Liver (tissue), 9 donors: Measurements from ENCODE around the gene HTR1B. TPM values are rescaled to one million over a fixed set of nuclear protein-coding genes. Genes with fewer than 3 reads are reported as not detected.

Experiments
- DNase-seq: peaks from one replicate; pipeline ENCODE4 v3.0.0-alpha.2; 2017; ENCODE audit warnings: low spot score
- H3K27ac ChIP-seq, 2 donors: one replicate each; pipeline ENCODE4 v1.7.0; 2013; ENCODE audit warnings: inconsistent platforms in 2 of 2, low read length in 2 of 2, control low read depth in 1 of 2, low read depth in 1 of 2, mild to moderate bottlenecking in 1 of 2
- H3K27me3 ChIP-seq, 4 donors: one replicate each; pipeline versions ENCODE4 v1.6.1 to v1.7.0; 2013; ENCODE audit warnings: low read length in 3 of 4, inconsistent platforms in 1 of 4, mild to moderate bottlenecking in 1 of 4, moderate library complexity in 1 of 4; ENCODE audit not compliant: control insufficient read depth in 4 of 4, insufficient read depth in 4 of 4
- H3K36me3 ChIP-seq, 4 donors: one replicate each; pipeline versions ENCODE4 v1.6.1 to v1.7.0; 2013; ENCODE audit warnings: low read length in 3 of 4, mild to moderate bottlenecking in 3 of 4, low read depth in 1 of 4, moderate library complexity in 1 of 4; ENCODE audit not compliant: control insufficient read depth in 4 of 4, insufficient read depth in 3 of 4
- H3K4me1 ChIP-seq, 4 donors: one replicate each; pipeline versions ENCODE4 v1.6.1 to v1.7.0; 2013; ENCODE audit warnings: low read length in 3 of 4, mild to moderate bottlenecking in 3 of 4, moderate library complexity in 1 of 4; ENCODE audit not compliant: control insufficient read depth in 4 of 4, insufficient read depth in 4 of 4
- H3K4me3 ChIP-seq, 3 donors: one replicate each; pipeline versions ENCODE4 v1.6.1 to v1.7.0; 2013; ENCODE audit warnings: low read length in 3 of 3, control low read depth in 1 of 3, low read depth in 1 of 3, mild to moderate bottlenecking in 1 of 3
- H3K9ac ChIP-seq, 2 donors: one replicate each; pipeline ENCODE4 v1.7.0; 2013; ENCODE audit warnings: low read length in 2 of 2, mild to moderate bottlenecking in 2 of 2, moderate library complexity in 2 of 2, control low read depth in 1 of 2, low read depth in 1 of 2
- H3K9me3 ChIP-seq, 4 donors: one replicate each; pipeline versions ENCODE4 v1.6.1 to v1.7.0; 2013; ENCODE audit warnings: low read length in 3 of 4; ENCODE audit not compliant: control insufficient read depth in 4 of 4
- ATF3 ChIP-seq: IDR thresholded peaks from 2 replicates; pipeline ENCODE4 v1.6.1; 2016; ENCODE audit warnings: antibody characterized with exemption
- EGR1 ChIP-seq, 2 donors: IDR thresholded peaks; 2 replicates each; pipeline ENCODE4 v1.6.1; 2016 to 2018; ENCODE audit warnings: antibody characterized with exemption in 2 of 2, low read depth in 2 of 2
- FOXA1 ChIP-seq: IDR thresholded peaks from 2 replicates; pipeline ENCODE4 v1.6.1; 2016; ENCODE audit warnings: antibody characterized with exemption
- FOXA2 ChIP-seq: IDR thresholded peaks from 2 replicates; pipeline ENCODE4 v1.6.1; 2016; ENCODE audit warnings: antibody characterized with exemption
- GABPA ChIP-seq, 2 donors: IDR thresholded peaks in 1 of 2; conservative IDR thresholded peaks in 1 of 2; 2 replicates each; pipeline ENCODE4 v1.6.1; 2016; ENCODE audit warnings: antibody characterized with exemption in 2 of 2, mild to moderate bottlenecking in 1 of 2, moderate library complexity in 1 of 2
- HNF4A ChIP-seq, 2 donors: conservative IDR thresholded peaks; 2 replicates each; pipeline ENCODE4 v1.6.1; 2016; ENCODE audit warnings: antibody characterized with exemption in 2 of 2, mild to moderate bottlenecking in 2 of 2
- HNF4G ChIP-seq: IDR thresholded peaks from 2 replicates; pipeline ENCODE4 v1.6.1; 2016; ENCODE audit warnings: antibody characterized with exemption
- JUND ChIP-seq, 2 donors: IDR thresholded peaks; 2 replicates each; pipeline ENCODE4 v1.6.1; 2016; ENCODE audit warnings: antibody characterized with exemption in 2 of 2
- MAX ChIP-seq: IDR thresholded peaks from 2 replicates; pipeline ENCODE4 v1.6.1; 2016; ENCODE audit warnings: antibody characterized with exemption
- NR2F2 ChIP-seq: IDR thresholded peaks from 2 replicates; pipeline ENCODE4 v1.6.1; 2016; ENCODE audit warnings: antibody characterized with exemption
- RXRA ChIP-seq, 2 donors: IDR thresholded peaks; 2 replicates each; pipeline ENCODE4 v1.6.1; 2017 to 2018; ENCODE audit warnings: antibody characterized with exemption in 2 of 2, mild to moderate bottlenecking in 1 of 2
- SP1 ChIP-seq: IDR thresholded peaks from 2 replicates; pipeline ENCODE4 v1.6.1; 2018; ENCODE audit warnings: antibody characterized with exemption, mild to moderate bottlenecking
- YY1 ChIP-seq: IDR thresholded peaks from 2 replicates; pipeline ENCODE4 v1.6.1; 2016; ENCODE audit warnings: antibody characterized with exemption, mild to moderate bottlenecking
- ZBTB33 ChIP-seq: IDR thresholded peaks from 2 replicates; pipeline ENCODE4 v1.6.1; 2016; ENCODE audit warnings: antibody characterized with exemption
- WGBS: extraction: QIAGEN DNeasy Blood & Tissue Kit; methylation state at CpG from one replicate; pipeline ENCODE4 v1.1.7; 2013; 5-methylcytosine and 5-hydroxymethylcytosine counted together
- polyA plus RNA-seq, 2 donors: library from polyadenylated mRNA; stranded (reverse) in 1 of 2; unstranded in 1 of 2; fragments of 200-250 nt in 1 of 2; fragments of >200 nt in 1 of 2; fragmentation: Nextera tagmentation in 1 of 2; extraction: Ambion mirVana in 1 of 2; gene quantifications; one replicate each; pipeline versions ENCODE4 v1.2.1 to v1.2.3, GENCODE V29; 2013 to 2015
- total RNA-seq, 2 donors: library from RNA; depleted of rRNA; stranded (reverse); fragments of >200 nt; gene quantifications; one replicate each; pipeline ENCODE4 v1.2.3, GENCODE V29; 2014
- TF ChIP-seq, protein P1 (sequence below): fragments of 150-350 bp; IDR thresholded peaks from 2 replicates; pipeline ENCODE4 v1.5.1; 2017; ENCODE audit warnings: improper control_type of control experiment, low read depth, low read length; ENCODE audit not compliant: missing input control
- TF ChIP-seq, protein P2 (sequence below): IDR thresholded peaks from 2 replicates; pipeline ENCODE4 v1.6.1; 2016; ENCODE audit warnings: antibody characterized with exemption, mild to moderate bottlenecking
- donor health status: healthy.
- donor health status: healthy.
- donor health status: healthy.
- donor health status: healthy.
- donor health status: healthy.

The HTR1B gene
- total and polyA plus RNA-seq, 4 donors: 0.08 TPM; not detected in 3

GRCh38 chr6:77440206-77440976 is 22.9 kb downstream of the HTR1B start:
- no peaks in the 10 kb centered on the region for H3K36me3 ChIP-seq
- no peaks in the 10 kb centered on the region for H3K9me3 ChIP-seq
- TF ChIP-seq SP1 (no peak), FOXA2 (no peak), ZBTB33 (no peak), FOXA1 (no peak), JUND (IDR thresholded peaks at IDR 0.05) (no peak), EGR1 (IDR thresholded peaks at IDR 0.05; ENCODE audit: low read depth in 2 of 2) (no peak), RXRA (IDR thresholded peaks at IDR 0.05) (no peak), HNF4A (conservative IDR thresholded peaks at IDR 0.05) (no peak), ATF3 (no peak), GABPA (IDR thresholded peaks at IDR 0.05 in 1 of 2, conservative IDR thresholded peaks at IDR 0.05 in 1 of 2) (no peak), NR2F2 (no peak), MAX (no peak), HNF4G (no peak), YY1 (no peak)
- TF ChIP-seq, protein P1, sequence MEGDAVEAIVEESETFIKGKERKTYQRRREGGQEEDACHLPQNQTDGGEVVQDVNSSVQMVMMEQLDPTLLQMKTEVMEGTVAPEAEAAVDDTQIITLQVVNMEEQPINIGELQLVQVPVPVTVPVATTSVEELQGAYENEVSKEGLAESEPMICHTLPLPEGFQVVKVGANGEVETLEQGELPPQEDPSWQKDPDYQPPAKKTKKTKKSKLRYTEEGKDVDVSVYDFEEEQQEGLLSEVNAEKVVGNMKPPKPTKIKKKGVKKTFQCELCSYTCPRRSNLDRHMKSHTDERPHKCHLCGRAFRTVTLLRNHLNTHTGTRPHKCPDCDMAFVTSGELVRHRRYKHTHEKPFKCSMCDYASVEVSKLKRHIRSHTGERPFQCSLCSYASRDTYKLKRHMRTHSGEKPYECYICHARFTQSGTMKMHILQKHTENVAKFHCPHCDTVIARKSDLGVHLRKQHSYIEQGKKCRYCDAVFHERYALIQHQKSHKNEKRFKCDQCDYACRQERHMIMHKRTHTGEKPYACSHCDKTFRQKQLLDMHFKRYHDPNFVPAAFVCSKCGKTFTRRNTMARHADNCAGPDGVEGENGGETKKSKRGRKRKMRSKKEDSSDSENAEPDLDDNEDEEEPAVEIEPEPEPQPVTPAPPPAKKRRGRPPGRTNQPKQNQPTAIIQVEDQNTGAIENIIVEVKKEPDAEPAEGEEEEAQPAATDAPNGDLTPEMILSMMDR: no peak
- TF ChIP-seq, protein P2, sequence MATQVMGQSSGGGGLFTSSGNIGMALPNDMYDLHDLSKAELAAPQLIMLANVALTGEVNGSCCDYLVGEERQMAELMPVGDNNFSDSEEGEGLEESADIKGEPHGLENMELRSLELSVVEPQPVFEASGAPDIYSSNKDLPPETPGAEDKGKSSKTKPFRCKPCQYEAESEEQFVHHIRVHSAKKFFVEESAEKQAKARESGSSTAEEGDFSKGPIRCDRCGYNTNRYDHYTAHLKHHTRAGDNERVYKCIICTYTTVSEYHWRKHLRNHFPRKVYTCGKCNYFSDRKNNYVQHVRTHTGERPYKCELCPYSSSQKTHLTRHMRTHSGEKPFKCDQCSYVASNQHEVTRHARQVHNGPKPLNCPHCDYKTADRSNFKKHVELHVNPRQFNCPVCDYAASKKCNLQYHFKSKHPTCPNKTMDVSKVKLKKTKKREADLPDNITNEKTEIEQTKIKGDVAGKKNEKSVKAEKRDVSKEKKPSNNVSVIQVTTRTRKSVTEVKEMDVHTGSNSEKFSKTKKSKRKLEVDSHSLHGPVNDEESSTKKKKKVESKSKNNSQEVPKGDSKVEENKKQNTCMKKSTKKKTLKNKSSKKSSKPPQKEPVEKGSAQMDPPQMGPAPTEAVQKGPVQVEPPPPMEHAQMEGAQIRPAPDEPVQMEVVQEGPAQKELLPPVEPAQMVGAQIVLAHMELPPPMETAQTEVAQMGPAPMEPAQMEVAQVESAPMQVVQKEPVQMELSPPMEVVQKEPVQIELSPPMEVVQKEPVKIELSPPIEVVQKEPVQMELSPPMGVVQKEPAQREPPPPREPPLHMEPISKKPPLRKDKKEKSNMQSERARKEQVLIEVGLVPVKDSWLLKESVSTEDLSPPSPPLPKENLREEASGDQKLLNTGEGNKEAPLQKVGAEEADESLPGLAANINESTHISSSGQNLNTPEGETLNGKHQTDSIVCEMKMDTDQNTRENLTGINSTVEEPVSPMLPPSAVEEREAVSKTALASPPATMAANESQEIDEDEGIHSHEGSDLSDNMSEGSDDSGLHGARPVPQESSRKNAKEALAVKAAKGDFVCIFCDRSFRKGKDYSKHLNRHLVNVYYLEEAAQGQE: no peak
- no peak overlapping the region for H3K9ac ChIP-seq
- no peaks in the 10 kb centered on the region for H3K4me1 ChIP-seq
- no peaks in the 10 kb centered on the region for H3K27me3 ChIP-seq
- H3K4me3 ChIP-seq: no peak overlapping the region
- no peak for DNase-seq
- no peak overlapping the region for H3K27ac ChIP-seq
- WGBS: 70% methylated on average over 3 of the region's 3 CpGs
